Fibroblast of lung (primary cell): ENCODE results near the gene ZNHIT1. TPM values are rescaled to one million over a fixed set of nuclear protein-coding genes. Genes with fewer than 3 reads are reported as not detected.
A peak's percentile ranks its signal among the peaks of the same experiment; 100 is the strongest.

Source experiments
- DNase-seq, 2 donors: peaks; one replicate each; pipeline versions ENCODE4 v3.0.0 to v3.0.0-alpha.2; 2010; ENCODE audit warnings: low read depth in 2 of 2
- H2AFZ ChIP-seq: 2 replicates; pipeline ENCODE4 v1.5.1; 2012; ENCODE audit warnings: low read length, control low read depth, inconsistent platforms
- H3K27ac ChIP-seq: 2 replicates; pipeline ENCODE4 v1.5.1; 2011; ENCODE audit warnings: low read length, control low read depth; ENCODE audit not compliant: insufficient read depth
- H3K27me3 ChIP-seq: 2 replicates; pipeline ENCODE4 v1.5.1; 2011; ENCODE audit warnings: mild to moderate bottlenecking, low read length; ENCODE audit not compliant: control insufficient read depth, insufficient read depth
- H3K36me3 ChIP-seq: 2 replicates; pipeline ENCODE4 v1.5.1; 2011; ENCODE audit warnings: low read length; ENCODE audit not compliant: control insufficient read depth, insufficient read depth
- H3K4me1 ChIP-seq: 2 replicates; pipeline ENCODE4 v1.5.1; 2011; ENCODE audit warnings: low read length; ENCODE audit not compliant: control insufficient read depth, insufficient read depth; ENCODE audit errors: extremely low read depth
- H3K4me2 ChIP-seq: 2 replicates; pipeline ENCODE4 v1.5.1; 2011; ENCODE audit warnings: low read length, control low read depth; ENCODE audit not compliant: insufficient read depth; ENCODE audit errors: extremely low read depth
- H3K4me3 ChIP-seq, 4 experiments: fragments of 200-600 bp in 1 of 4; sonication (generic) in 1 of 4; replicated peaks in 1 of 4; 2 replicates each; pipeline ENCODE4 v1.5.1; 2011 to 2016; ENCODE audit warnings: low read length in 4 of 4, low read depth in 3 of 4, mild to moderate bottlenecking in 3 of 4, control low read depth in 2 of 4, inconsistent platforms in 1 of 4, mixed read lengths in 1 of 4; ENCODE audit not compliant: insufficient read depth in 1 of 4; ENCODE audit errors: control extremely low read depth in 1 of 4
- H3K79me2 ChIP-seq: 2 replicates; pipeline ENCODE4 v1.5.1; 2012; ENCODE audit warnings: mild to moderate bottlenecking, low read length, inconsistent platforms; ENCODE audit not compliant: control insufficient read depth, insufficient read depth
- H3K9ac ChIP-seq: 2 replicates; pipeline ENCODE4 v1.5.1; 2011; ENCODE audit warnings: mild to moderate bottlenecking, low read length, control low read depth; ENCODE audit not compliant: insufficient read depth
- H3K9me3 ChIP-seq: 2 replicates; pipeline ENCODE4 v1.5.1; 2012; ENCODE audit warnings: low read depth, low read length; ENCODE audit not compliant: control insufficient read depth, insufficient read depth
- H4K20me1 ChIP-seq: 2 replicates; pipeline ENCODE4 v1.5.1; 2011; ENCODE audit warnings: low read length; ENCODE audit not compliant: control insufficient read depth, insufficient read depth; ENCODE audit errors: extremely low read depth
- CTCF ChIP-seq, 2 donors: IDR thresholded peaks in 1 of 2; conservative IDR thresholded peaks in 1 of 2; 1 replicate in 1 of 2; 2 replicates in 1 of 2; pipeline ENCODE4 v1.5.1; 2011 to 2012; ENCODE audit warnings: low read length in 2 of 2, control low read depth in 1 of 2, inconsistent platforms in 1 of 2, low read depth in 1 of 2, mild to moderate bottlenecking in 1 of 2
- EZH2 ChIP-seq: IDR thresholded peaks from 2 replicates; pipeline ENCODE4 v1.5.1; 2012; ENCODE audit warnings: low read length, control low read depth, mild to moderate bottlenecking; ENCODE audit errors: missing control alignments
- polyA plus RNA-seq, 2 donors: library from polyadenylated mRNA; depleted of rRNA in 1 of 2; stranded (reverse) in 1 of 2; unstranded in 1 of 2; fragments of >200 nt; gene quantifications; 2 replicates each; pipeline ENCODE4 v1.2.1, GENCODE V29; 2011 to 2012; ENCODE audit warnings: missing spikeins in 1 of 2
- total RNA-seq: library from RNA; depleted of rRNA; stranded (reverse); fragments of >200 nt; gene quantifications from 2 replicates; pipeline ENCODE4 v1.2.1, GENCODE V29; 2014

The ZNHIT1 gene
- total and polyA plus RNA-seq, 2 donors (not counting 1 experiment from before 2014, with no cell fraction given), result 36.6 to 62.1 TPM

- no peak overlapping the region for H2AFZ ChIP-seq
- H3K27ac ChIP-seq, result no peak overlapping the region
- no peak overlapping the region for H3K4me3 ChIP-seq
- no peaks in the 10 kb centered on the region for H4K20me1 ChIP-seq
- no peaks in the 10 kb centered on the region for H3K79me2 ChIP-seq
- H3K4me2 ChIP-seq, result no peak overlapping the region
- H3K27me3 ChIP-seq, result no peaks in the 10 kb centered on the region
- peak in 1 of 2 donors; percentile 28 for DNase-seq
- H3K36me3 ChIP-seq, result peaks cover 3% of the 10 kb centered on the region
- TF ChIP-seq CTCF (conservative IDR thresholded peaks at IDR 0.05 in 1 of 2, IDR thresholded peaks at IDR 0.05 in 1 of 2; ENCODE audit: low read depth in 1 of 2, low read length in 2 of 2), result no peak
- TF ChIP-seq EZH2, result no peak
- no peak overlapping the region for H3K9ac ChIP-seq
- H3K4me1 ChIP-seq, result no peaks in the 10 kb centered on the region
- H3K9me3 ChIP-seq, result no peaks in the 10 kb centered on the region
Measured at GRCh38 chr7:101231644-101232043, 13.7 kb downstream of the ZNHIT1 start.

GRCh38 chr7:101232141-101232850 lies 14.3 kb downstream of the ZNHIT1 start:
- Histone ChIP-seq H3K79me2 (no peaks in the 10 kb centered on the region), H3K9me3 (no peaks in the 10 kb centered on the region), H2AFZ (no peak overlapping the region), H3K4me2 (no peak overlapping the region), H3K27me3 (no peaks in the 10 kb centered on the region), H3K4me1 (peaks cover 3% of the 10 kb centered on the region), H3K27ac (no peak overlapping the region), H4K20me1 (no peaks in the 10 kb centered on the region), H3K36me3 (peaks cover 6% of the 10 kb centered on the region), H3K4me3 (no peak overlapping the region), H3K9ac (no peak overlapping the region)
- TF ChIP-seq EZH2, result no peak
- no peak for TF ChIP-seq CTCF (conservative IDR thresholded peaks at IDR 0.05 in 1 of 2, IDR thresholded peaks at IDR 0.05 in 1 of 2; ENCODE audit: low read depth in 1 of 2, low read length in 2 of 2)
- no peak for DNase-seq

GRCh38 chr7:101233907-101234547 lies 16.1 kb downstream of the ZNHIT1 start:
- TF ChIP-seq EZH2 (no peak), CTCF (conservative IDR thresholded peaks at IDR 0.05 in 1 of 2, IDR thresholded peaks at IDR 0.05 in 1 of 2; ENCODE audit: low read depth in 1 of 2, low read length in 2 of 2) (no peak)
- H3K9me3 ChIP-seq, result no peaks in the 10 kb centered on the region
- DNase-seq, result no peak

More at GRCh38 chr7:101233907-101234547, 16.1 kb downstream of the ZNHIT1 start:
- Histone ChIP-seq H3K27ac (no peak overlapping the region), H3K36me3 (peaks cover 10% of the 10 kb centered on the region), H3K4me2 (no peak overlapping the region), H4K20me1 (no peaks in the 10 kb centered on the region), H3K9ac (no peak overlapping the region), H3K4me1 (peaks cover 10% of the 10 kb centered on the region), H2AFZ (no peak overlapping the region), H3K79me2 (no peaks in the 10 kb centered on the region), H3K27me3 (no peaks in the 10 kb centered on the region), H3K4me3 (no peak overlapping the region)
